MM.1S (cell line): ENCODE data around the gene TMEM51.

Source experiments
- DNase-seq: peaks from one replicate; pipeline ENCODE4 v3.0.0-alpha.2; 2015
- H2AFZ ChIP-seq: fragments of 300-600 bp; sonication (generic); 2 replicates; pipeline ENCODE4 v1.6.0; 2016; ENCODE audit warnings: antibody characterized with exemption, low read length
- H3F3A ChIP-seq: fragments of 300-600 bp; sonication (generic); 2 replicates; pipeline ENCODE4 v1.6.1; 2016; ENCODE audit warnings: mild to moderate bottlenecking, antibody characterized with exemption, low read length, moderate library complexity, mixed read lengths; ENCODE audit not compliant: insufficient read depth
- H3K27ac ChIP-seq: fragments of 300-600 bp; sonication (generic); 2 replicates; pipeline ENCODE4 v1.5.1; 2016; ENCODE audit warnings: mild to moderate bottlenecking, low read length
- H3K27me3 ChIP-seq: fragments of 300-600 bp; sonication (generic); replicated peaks from 2 replicates; pipeline ENCODE4 v1.6.0; 2016; ENCODE audit warnings: low read length; ENCODE audit not compliant: insufficient read depth
- H3K36me3 ChIP-seq: fragments of 300-600 bp; sonication (generic); replicated peaks from 2 replicates; pipeline ENCODE4 v1.6.1; 2016; ENCODE audit warnings: mild to moderate bottlenecking, low read length, mixed read lengths; ENCODE audit not compliant: insufficient read depth
- H3K4me1 ChIP-seq: fragments of 300-600 bp; sonication (generic); 2 replicates; pipeline ENCODE4 v1.6.1; 2016; ENCODE audit warnings: low read length, mixed read lengths
- H3K4me2 ChIP-seq: fragments of 300-600 bp; sonication (generic); 2 replicates; pipeline ENCODE4 v1.6.0; 2016; ENCODE audit warnings: low read depth, low read length
- H3K4me3 ChIP-seq: fragments of 300-600 bp; sonication (generic); 2 replicates; pipeline ENCODE4 v1.5.1; 2016; ENCODE audit warnings: low read length, mixed read lengths
- H3K79me2 ChIP-seq: fragments of 300-600 bp; sonication (generic); 2 replicates; pipeline ENCODE4 v1.6.1; 2016; ENCODE audit warnings: mixed run types, low read length, mixed read lengths
- H3K9ac ChIP-seq: fragments of 300-600 bp; sonication (generic); 2 replicates; pipeline ENCODE4 v1.6.1; 2016; ENCODE audit warnings: low read length, mixed read lengths
- H3K9me2 ChIP-seq: fragments of 300-600 bp; sonication (generic); replicated peaks from 2 replicates; pipeline ENCODE4 v1.6.1; 2016; ENCODE audit warnings: mild to moderate bottlenecking, low read length, mixed read lengths; ENCODE audit not compliant: insufficient read depth
- H3K9me3 ChIP-seq: fragments of 300-600 bp; sonication (generic); replicated peaks from 2 replicates; pipeline ENCODE4 v1.6.1; 2016; ENCODE audit warnings: mild to moderate bottlenecking, low read length, mixed read lengths; ENCODE audit not compliant: insufficient read depth
- H4K20me1 ChIP-seq: fragments of 300-600 bp; sonication (generic); 2 replicates; pipeline ENCODE4 v1.6.1; 2016; ENCODE audit warnings: mild to moderate bottlenecking, low read length, moderate library complexity, mixed read lengths; ENCODE audit not compliant: insufficient read depth
- EZH2 ChIP-seq: fragments of 300-600 bp; sonication (generic); optimal IDR thresholded peaks from 2 replicates; pipeline ENCODE3; 2017; ENCODE audit warnings: low read depth, mild to moderate bottlenecking, antibody characterized with exemption, low read length, mixed read lengths
- EZH2phosphoT487 ChIP-seq: fragments of 300-600 bp; sonication (generic); IDR thresholded peaks from 2 replicates; pipeline ENCODE4 v1.6.1; 2018; ENCODE audit warnings: antibody characterized with exemption, low read length
- TF ChIP-seq, protein P1 (sequence below): fragments of 300-600 bp; sonication (generic); IDR thresholded peaks from 2 replicates; pipeline ENCODE4 v1.5.1; 2016; ENCODE audit warnings: antibody characterized with exemption, low read length, mixed read lengths

TMEM51 gene

DNA sequence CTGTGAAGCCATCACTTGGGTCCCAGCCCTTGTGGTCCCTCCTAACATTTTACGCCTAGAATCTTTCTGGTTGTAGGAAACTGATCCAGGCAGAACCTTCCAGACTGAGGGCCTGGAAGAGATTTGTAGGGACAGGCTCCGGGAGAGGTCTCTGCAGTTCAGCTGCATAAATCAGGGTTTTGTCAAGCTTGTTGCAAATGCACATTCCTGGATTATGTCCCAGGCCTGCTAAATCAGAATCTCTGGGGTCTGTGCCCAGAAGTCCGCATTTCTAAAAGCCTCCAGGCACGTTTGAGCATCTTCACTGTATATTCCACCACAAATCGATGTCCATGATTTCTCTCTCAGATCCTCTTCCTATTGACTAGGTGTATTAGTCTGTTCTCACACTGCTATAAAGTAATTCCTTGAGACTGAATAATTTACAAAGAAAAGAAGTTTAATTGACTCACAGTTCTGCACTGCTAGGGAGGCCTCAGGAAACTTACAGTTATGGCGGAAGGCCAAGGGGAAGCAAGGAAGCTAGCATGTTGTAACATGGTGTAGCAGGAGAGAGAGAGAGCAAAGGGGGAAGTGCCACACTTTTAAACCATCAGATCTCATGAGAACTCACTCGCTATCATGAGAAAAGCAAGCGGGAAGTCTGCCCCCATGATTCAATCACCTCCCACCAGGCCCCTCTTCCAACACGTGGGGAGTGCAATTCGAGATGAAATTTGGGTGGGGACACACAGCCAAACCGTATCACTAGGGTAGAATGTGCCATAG lies 92.2 kb downstream of the TMEM51 start:
- no peak for DNase-seq
- Histone ChIP-seq H3K4me3 (no peak overlapping the region), H3K9ac (no peak overlapping the region), H3K9me3 (no peaks in the 10 kb centered on the region), H3F3A (peaks cover 22% of the 10 kb centered on the region), H4K20me1 (no peaks in the 10 kb centered on the region), H3K27ac (no peak overlapping the region), H3K4me2 (no peak overlapping the region), H3K36me3 (no peaks in the 10 kb centered on the region), H3K79me2 (no peaks in the 10 kb centered on the region), H3K9me2 (no peaks in the 10 kb centered on the region), H3K4me1 (peaks cover 24% of the 10 kb centered on the region), H3K27me3 (peaks cover 13% of the 10 kb centered on the region), H2AFZ (no peak overlapping the region)
- TF ChIP-seq EZH2phosphoT487 = no peak
- TF ChIP-seq EZH2 = no peak
- TF ChIP-seq, protein P1, sequence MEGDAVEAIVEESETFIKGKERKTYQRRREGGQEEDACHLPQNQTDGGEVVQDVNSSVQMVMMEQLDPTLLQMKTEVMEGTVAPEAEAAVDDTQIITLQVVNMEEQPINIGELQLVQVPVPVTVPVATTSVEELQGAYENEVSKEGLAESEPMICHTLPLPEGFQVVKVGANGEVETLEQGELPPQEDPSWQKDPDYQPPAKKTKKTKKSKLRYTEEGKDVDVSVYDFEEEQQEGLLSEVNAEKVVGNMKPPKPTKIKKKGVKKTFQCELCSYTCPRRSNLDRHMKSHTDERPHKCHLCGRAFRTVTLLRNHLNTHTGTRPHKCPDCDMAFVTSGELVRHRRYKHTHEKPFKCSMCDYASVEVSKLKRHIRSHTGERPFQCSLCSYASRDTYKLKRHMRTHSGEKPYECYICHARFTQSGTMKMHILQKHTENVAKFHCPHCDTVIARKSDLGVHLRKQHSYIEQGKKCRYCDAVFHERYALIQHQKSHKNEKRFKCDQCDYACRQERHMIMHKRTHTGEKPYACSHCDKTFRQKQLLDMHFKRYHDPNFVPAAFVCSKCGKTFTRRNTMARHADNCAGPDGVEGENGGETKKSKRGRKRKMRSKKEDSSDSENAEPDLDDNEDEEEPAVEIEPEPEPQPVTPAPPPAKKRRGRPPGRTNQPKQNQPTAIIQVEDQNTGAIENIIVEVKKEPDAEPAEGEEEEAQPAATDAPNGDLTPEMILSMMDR = no peak

DNA sequence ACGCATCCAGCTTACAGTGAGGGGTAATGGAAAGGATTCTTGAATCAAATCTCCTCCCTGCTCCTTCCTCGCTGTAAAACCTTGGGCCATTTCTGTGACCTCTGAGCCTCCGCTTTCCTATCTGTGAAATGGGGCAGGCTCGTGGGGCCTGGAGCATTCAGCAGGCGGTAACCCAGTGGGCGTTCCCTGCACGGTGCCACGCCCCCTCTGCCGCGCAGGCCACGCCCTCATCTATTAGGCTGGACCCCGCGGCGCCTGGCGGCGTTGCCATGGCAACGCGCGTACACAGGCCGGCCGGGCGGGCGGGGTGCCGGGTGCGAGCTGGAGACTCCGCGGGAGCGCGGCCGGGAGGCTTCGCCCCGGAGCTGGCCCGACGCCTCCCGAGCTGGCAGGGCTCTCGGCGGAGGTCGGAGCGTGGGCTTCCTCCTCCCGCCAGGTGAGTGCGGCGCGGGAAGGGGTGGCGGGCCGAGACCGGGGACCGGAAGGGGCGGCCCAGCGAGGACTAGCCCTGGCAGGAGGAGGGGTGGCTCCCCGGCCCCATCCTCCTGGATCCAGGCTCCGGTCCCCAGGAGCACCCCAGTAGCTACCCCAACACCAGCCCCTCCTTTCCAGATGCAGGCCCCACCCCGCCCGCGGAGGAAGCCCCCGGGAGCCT lies 93.5 kb downstream of the TMEM51 start, which contains the start of gene FHAD1:
Gene FHAD1, plus strand, starts transcription at position 264 of the 655 bp plus-strand sequence. CDS start 4,562 bp downstream, outside the sequence.
- Histone ChIP-seq H3K9me2 (no peaks in the 10 kb centered on the region), H3F3A (peaks cover 28% of the 10 kb centered on the region), H3K9ac (peak within 1 kb of the TSS; percentile 23; the same call in 1 of the 2 replicates), H3K4me3 (peak within 1 kb of the TSS; percentile 38; the same call in 1 of the 2 replicates), H4K20me1 (no peaks in the 10 kb centered on the region), H2AFZ (no peak within 1 kb of the TSS), H3K4me2 (peak within 1 kb of the TSS; percentile 10), H3K9me3 (no peaks in the 10 kb centered on the region), H3K79me2 (no peaks in the 10 kb centered on the region), H3K36me3 (no peaks in the 10 kb centered on the region), H3K27ac (no peak within 1 kb of the TSS; the same call in 1 of the 2 replicates), H3K27me3 (peaks cover 26% of the 10 kb centered on the region), H3K4me1 (peaks cover 24% of the 10 kb centered on the region)
- DNase-seq = peak; percentile 65
- no peak for TF ChIP-seq EZH2
- no peak for TF ChIP-seq EZH2phosphoT487
- TF ChIP-seq, protein P1 = no peak

DNA sequence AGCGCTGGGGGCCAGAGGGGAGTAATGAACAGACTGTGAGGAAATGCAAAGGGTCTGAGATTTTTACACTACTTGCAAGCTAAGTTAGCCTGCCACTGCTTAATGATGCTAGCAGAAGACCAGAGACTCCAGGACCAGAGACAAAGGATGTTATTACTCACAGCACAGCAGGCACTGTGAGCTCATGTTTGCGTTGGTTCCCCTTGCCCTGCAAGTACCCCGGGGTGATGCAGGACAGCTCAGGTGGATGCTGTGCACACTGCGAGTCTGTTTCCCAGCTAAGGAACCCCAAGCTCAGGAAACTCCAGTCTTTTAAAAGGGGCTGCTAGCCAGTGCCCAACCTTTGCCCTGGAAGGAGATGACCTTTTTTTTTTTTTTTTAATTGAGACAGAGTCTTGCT lies 94.7 kb downstream of the TMEM51 start:
- no peak for TF ChIP-seq EZH2
- no peak for TF ChIP-seq EZH2phosphoT487
- TF ChIP-seq, protein P1 = no peak
- H2AFZ ChIP-seq = no peak overlapping the region
- H3K27ac ChIP-seq = peak overlapping the region; percentile 78; the same call in 1 of the 2 replicates
- DNase-seq = no peak
- peaks cover 32% of the 10 kb centered on the region for H3K4me1 ChIP-seq
- H3K4me2 ChIP-seq = peak overlapping the region; percentile 86; the same call in 1 of the 2 replicates
- no peaks in the 10 kb centered on the region for H3K9me2 ChIP-seq
- H3K9me3 ChIP-seq = no peaks in the 10 kb centered on the region
- peaks cover 28% of the 10 kb centered on the region for H3F3A ChIP-seq
- peaks cover 34% of the 10 kb centered on the region for H3K27me3 ChIP-seq
- no peaks in the 10 kb centered on the region for H3K79me2 ChIP-seq
- H3K9ac ChIP-seq = no peak overlapping the region
- H4K20me1 ChIP-seq = no peaks in the 10 kb centered on the region
- no peak overlapping the region for H3K4me3 ChIP-seq
- no peaks in the 10 kb centered on the region for H3K36me3 ChIP-seq
